Stimulated activated CD4-positive, alpha-beta T cell treated with anti-CD3 and anti-CD28 coated beads, Interleukin-4, amount 100 ng/mL, for 24 hours (primary cell): ENCODE measurements around the gene SOX3.

Experiments
- DNase-seq: peaks from one replicate; pipeline ENCODE4 v3.0.0-alpha.2; 2020

SOX3 gene

GRCh38 chrX:140492066-140492994, 12.5 kb downstream of the SOX3 start:
- no peak for DNase-seq

DNA sequence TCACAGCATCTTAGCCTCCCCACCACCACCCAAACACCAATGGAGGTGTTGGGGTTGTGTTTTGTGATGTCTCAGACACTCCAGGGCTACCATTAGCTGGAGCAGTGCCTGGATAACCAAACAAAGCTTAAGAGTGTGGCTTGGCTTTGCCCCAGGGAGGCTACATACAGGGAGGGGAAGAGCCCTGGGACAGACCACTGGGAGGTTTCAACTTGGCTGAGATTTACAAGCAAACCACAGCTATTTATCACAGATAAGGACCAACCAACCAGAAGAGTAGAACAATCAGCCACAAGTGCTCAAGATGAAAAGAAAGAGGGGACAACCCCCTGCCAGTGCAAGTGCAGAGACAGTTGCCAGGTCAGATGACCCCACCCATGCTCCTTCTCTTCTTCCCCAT, 24.1 kb downstream of the SOX3 start:
- DNase-seq: no peak

DNA sequence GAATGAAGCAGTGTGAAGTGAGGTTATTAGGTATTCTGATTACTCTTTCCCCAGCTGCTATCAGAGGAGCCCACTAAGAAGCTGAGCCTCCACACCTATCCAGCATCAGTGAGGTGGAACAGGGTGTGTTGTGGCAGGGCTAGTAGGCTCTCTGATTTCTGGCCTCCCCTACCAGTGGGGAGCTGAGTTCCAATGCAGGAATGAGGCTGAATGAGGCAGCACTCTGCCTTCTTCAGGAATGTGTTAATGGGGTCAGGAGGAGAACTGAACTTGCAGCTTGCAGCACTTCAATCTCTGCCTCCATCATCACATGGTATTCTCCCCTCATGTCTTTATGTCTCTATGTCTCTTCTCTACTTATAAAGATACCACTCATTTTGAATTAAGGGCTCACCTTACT, 26.9 kb downstream of the SOX3 start:
- DNase-seq: no peak

GRCh38 chrX:140475025-140475424, 29.8 kb downstream of the SOX3 start:
- no peak for DNase-seq

DNA sequence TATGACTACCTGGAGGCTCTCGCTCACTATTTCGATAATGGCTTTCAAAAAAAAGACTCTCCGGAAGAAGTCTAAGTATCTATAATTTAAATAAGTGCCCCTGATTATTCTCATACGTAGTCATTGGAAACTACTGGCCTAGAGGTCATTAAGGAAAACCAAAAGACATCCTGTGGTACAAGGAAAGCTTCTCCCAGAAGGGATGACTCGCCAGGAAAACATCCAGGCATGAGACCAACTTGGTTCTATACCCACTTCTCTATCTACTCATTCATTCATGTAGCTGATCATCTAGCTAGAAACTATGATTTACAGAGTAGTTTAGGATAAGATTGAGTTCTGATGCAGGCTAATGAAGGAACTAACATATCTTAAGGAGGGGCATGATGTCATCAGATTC, 37.7 kb downstream of the SOX3 start:
- DNase-seq: no peak
